Nucleus accumbens (tissue), 56 donors: ENCODE measurements around the gene SEPTIN7.

ENCODE experiments used
- DNase-seq, 56 donors: peaks; one replicate each; lab custom pipeline; 2025; lab: John Stamatoyannopoulos, UW

Gene SEPTIN7

GRCh38 chr7:35826751-35827150 lies 25.9 kb downstream of the SEPTIN7 start:
- DNase-seq, result no peak

- DNase-seq, result no peak
Observed at GRCh38 chr7:35828817-35829216, 28.0 kb downstream of the SEPTIN7 start.

GRCh38 chr7:35831208-35831607 lies 30.4 kb downstream of the SEPTIN7 start:
- DNase-seq, result no peak

- no peak for DNase-seq
Observed at GRCh38 chr7:35839860-35840854, 39.3 kb downstream of the SEPTIN7 start.

GRCh38 chr7:35846816-35847412 lies 46.1 kb downstream of the SEPTIN7 start:
- no peak for DNase-seq

GRCh38 chr7:35848725-35849124 lies 47.9 kb downstream of the SEPTIN7 start:
- no peak for DNase-seq

GRCh38 chr7:35849158-35849831 lies 48.4 kb downstream of the SEPTIN7 start:
- no peak for DNase-seq

- no peak for DNase-seq
Observed at GRCh38 chr7:35849954-35850353, 49.1 kb downstream of the SEPTIN7 start.
